HG03439 (cell line): ENCODE data around the gene CMIP.

ENCODE experiments used
- ATAC-seq: cut with Tn5 transposase; IDR thresholded peaks from one replicate; pipeline ENCODE4 v1.9.1; 2021; ENCODE audit warnings: mild to moderate bottlenecking, moderate library complexity; ENCODE audit not compliant: unreplicated experiment

The CMIP gene

DNA sequence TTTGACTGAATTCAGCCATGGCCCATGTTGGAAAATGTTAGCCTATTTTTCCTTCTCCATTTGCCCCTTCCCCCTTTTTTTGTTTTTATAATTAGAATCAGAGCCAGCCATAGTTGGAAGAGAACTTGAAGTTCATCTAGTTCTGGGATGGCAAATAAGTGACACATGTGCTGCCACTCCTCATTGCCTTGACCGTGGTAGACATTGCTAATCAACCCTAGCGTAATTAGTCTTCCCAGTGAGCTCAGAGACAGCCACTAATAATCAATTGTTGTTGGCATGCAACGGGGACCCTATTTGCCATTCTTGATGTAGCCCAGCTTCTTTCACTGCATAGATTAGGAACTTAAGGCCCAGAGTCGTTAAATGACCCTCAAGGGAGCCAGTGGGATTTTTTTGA lies 16.6 kb downstream of the CMIP start:
- ATAC-seq = no peak

GRCh38 chr16:81461766-81462165 lies 17.2 kb downstream of the CMIP start:
- ATAC-seq = no peak

GRCh38 chr16:81462683-81463082 lies 18.1 kb downstream of the CMIP start:
- ATAC-seq = no peak

DNA sequence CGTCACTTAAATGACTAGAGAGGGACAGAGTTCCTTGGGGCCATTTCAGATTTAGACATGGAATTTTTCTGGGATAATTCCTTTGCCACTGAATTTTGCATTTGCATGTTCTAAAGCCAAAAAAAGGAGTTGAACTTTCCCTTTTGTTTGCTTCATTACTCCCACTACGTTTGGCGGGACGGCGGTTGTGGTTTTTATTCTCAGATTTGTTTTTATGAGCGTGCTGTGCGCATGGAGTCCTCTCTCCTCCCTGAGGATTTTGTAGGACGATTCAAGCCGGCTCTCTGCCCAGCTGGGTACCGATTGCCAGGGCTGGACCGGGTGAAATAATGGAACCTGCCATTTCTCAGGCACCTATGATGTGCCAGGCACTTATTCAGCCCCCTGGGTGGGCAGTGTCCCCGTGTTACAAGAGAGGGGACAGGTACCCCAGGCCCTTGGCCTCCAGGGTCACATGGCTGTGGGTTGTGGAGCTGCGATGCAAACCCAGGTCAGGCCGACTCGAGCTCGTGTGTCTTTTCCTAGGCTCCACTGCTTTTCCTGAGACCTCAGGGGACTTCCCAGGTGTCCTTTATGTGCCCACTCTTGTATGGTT lies 18.8 kb downstream of the CMIP start:
- ATAC-seq = no peak

- no peak for ATAC-seq
Observed at GRCh38 chr16:81464279-81464678, 19.7 kb downstream of the CMIP start.

DNA sequence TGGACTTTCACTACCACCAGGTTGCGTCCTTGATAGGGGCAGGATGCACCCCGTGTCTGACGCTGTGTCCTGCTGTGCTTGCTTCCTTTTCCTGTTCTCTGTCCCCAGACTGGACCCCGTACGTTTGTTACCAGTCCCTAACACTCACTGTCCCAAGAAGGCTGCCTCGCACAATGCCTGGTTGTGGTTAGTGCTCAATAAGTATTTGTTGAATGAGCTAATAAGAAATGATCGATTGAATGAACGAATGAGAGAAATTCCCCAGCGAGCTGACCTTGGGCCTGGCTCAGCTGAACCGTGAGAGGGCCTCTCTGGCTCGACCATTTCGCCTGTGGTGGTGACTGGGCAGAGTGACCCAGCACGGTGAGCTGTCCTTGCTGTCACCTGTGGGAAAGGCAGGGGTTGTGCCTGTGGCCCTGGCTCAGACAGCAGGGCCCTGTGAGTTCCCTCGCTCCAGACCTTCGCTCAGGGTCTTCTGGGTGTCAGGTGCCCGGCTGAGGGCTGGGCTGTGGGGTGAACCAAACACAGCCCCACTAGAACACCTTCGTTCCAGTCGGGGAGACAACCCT lies 20.9 kb downstream of the CMIP start:
- ATAC-seq = no peak

GRCh38 chr16:81466356-81466980 lies 21.9 kb downstream of the CMIP start:
- no peak for ATAC-seq

DNA sequence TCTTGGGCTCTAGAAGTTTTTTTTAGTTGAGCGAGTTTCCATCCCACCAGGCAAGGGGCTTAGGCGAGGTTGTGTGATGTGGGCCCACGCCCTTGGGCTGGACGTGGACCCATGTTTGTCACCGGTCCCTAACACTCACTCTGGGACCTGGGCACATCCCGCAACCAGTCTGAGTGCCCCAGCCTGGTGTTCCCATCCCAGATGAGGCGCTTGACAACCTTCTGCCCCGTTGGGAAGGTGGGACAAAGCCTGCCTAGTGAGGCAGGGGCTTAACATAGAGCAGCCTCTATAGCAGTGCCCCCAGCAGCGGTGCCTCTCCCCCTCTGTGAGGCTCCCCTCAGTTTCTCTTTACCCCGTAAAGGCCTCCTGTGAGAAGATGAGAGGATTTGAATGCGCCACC lies 22.5 kb downstream of the CMIP start:
- ATAC-seq = no peak

GRCh38 chr16:81467815-81468214 lies 23.2 kb downstream of the CMIP start:
- no peak for ATAC-seq

GRCh38 chr16:81468269-81468902 lies 23.8 kb downstream of the CMIP start:
- ATAC-seq = no peak

GRCh38 chr16:81469183-81469677 lies 24.6 kb downstream of the CMIP start:
- ATAC-seq = no peak

GRCh38 chr16:81469710-81470535 lies 25.3 kb downstream of the CMIP start:
- peak; percentile 48 for ATAC-seq

DNA sequence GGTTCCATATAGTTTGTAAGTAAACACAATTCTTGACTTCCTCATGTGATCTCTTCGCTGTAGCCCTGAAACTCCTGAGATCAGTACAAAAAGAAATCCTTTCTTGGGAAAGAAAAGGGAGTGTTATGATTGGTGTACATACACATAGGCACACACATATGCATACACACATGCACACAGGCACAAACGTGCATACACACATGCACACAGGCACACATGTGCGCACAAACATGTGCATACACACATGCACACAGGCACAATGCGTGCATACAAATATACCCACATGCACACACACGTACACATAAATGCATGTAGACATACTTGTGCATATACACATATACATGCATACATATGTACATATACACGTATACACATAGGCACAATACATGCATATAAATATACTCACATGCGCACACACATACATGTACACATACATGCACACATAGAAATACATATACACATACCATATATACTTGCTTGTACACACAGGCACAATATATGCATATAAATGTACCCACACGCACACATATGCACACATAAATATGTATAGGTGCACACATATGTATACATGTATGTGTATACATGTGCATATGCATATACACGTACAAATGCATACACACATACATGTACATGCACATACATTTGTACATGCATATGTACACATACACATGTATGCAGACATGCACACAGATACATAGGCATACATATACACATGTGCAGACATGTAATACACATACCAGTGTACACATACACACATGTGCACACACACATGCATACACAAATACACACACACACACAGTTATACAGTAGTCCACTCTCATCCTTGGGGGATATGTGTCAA lies 26.4 kb downstream of the CMIP start:
- no peak for ATAC-seq

DNA sequence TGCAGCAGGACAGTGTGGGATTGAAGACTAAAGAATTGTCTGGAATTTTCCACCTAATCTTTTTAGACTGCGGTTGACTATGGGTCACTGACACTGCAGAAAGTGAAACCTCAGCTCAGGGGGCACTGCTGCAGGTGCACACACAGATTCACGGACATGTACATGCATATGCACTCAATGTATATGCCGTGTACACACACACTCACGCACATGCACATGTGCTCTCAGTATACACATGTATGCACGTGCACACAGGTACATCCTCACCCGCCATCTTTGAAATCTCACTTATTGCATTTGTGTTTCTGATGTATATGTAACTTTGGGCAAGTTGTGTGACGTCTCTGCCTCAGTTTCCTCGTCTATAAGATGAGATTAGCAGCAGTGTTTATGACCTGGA lies 27.3 kb downstream of the CMIP start:
- no peak for ATAC-seq

- ATAC-seq = no peak
Observed at GRCh38 chr16:81472391-81472790, 27.8 kb downstream of the CMIP start.

DNA sequence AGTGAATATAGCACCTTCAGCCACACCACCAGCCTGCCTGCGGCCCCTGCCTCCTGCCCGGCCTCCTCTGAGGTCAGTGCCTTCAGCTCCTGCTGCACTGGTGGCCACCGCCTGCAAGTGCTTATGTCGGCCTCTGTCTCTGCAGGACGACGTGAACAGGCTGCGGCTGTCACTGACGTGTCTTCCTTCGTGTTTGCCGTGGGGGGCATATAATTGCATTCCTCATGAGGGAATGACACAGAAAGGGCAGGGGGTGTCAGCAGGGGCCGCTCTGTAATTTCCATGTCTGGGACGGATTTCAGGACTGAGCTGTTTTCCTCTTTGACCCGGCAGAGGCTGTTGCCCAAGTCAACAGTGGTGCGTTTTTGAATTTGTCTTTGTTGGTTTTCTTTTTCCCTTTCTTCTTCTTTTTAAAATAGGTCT lies 28.5 kb downstream of the CMIP start:
- ATAC-seq = no peak

DNA sequence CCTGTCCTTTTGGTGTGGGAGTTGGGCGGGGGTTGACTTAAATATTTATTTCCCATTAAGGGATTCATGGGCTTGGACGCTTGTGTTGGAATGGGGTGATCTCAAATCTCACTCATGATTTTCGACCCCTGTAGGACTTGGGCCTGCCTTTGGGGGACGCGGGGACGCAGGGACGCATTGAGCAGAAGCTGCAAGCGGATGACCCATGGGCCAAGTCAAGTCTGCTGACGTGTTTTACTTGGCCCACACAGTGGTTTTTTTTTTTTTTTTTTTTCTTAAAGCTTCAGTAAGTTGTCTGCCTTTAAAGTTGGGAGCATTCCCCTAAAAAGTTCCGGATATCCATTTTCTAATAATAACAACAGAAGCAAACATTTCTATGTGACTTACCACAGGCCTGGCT lies 28.9 kb downstream of the CMIP start:
- no peak for ATAC-seq

- ATAC-seq = no peak
Observed at GRCh38 chr16:81473969-81474959, 29.7 kb downstream of the CMIP start.
